Measurements from ENCODE around the gene ZFP3.

DNA sequence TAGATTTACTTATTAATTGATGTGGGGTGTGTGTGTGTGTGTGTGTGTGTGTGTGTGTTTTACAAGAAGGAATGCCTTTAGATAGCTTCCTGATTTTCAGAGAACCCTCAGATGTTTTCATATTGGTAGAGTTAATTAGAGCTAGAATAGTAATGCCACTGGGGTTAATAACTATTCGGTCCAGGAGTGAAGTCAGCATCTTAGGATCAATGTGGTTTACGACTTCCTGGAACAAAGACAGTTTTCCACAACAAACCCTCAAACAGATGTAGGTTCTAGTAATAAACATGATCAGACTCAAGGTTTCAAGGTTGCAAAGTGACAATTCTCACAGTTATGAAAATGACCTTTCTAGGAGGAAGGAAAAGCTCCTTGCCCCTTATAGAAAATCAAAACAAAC lies 30.8 kb upstream of the ZFP3 start:
- TF ChIP-seq POLR2A (IDR thresholded peaks at IDR 0.05; ENCODE audit: low read depth, low read length) (no peak), POLR2AphosphoS5 (IDR thresholded peaks at IDR 0.05; ENCODE audit: low read depth, low read length) (no peak)
